ENCODE results near the gene CD1E. TPM values are rescaled to one million over a fixed set of nuclear protein-coding genes. Genes with fewer than 3 reads are reported as not detected.

Gene CD1E
- polyA plus RNA-seq: 0.34 TPM
- long read RNA-seq, donor 1: 0 reads
- long read RNA-seq, donor 2: 0 reads
- long read RNA-seq, donor 3: 0 reads
- long read RNA-seq, donor 4: 0 reads
- long read RNA-seq, donor 5: 0 reads
- long read RNA-seq, donor 6: 0 reads
- long read RNA-seq, donor 7: 0 reads
- long read RNA-seq, donor 8: 0 reads
- long read RNA-seq, donor 9, partial matches to known transcripts: 0 of 1 reads
- long read RNA-seq, donor 9, other reads (novel, unspliced or antisense): 0 of 1 reads
- long read RNA-seq, donor 10: 0 reads
- long read RNA-seq, donor 11: 0 reads

GRCh38 chr1:158353303-158354075 lies at the start of gene CD1E:
TSS of gene CD1E (plus strand) at chr1:158353894. CDS start at chr1:158353989, 95 bp downstream.
- no peaks in the 10 kb centered on the region for H3K36me3 ChIP-seq (ENCODE audit: control insufficient read depth, insufficient read depth, low read length)
- no peak for DNase-seq
- no peak within 1 kb of the TSS for H3K4me3 ChIP-seq (ENCODE audit: low read length)
- peaks cover 4% of the 10 kb centered on the region for H3K9me3 ChIP-seq (ENCODE audit: control insufficient read depth, low read depth, low read length)
- no peak within 1 kb of the TSS for H3K27ac ChIP-seq (ENCODE audit: low read length)
- H3K27me3 ChIP-seq (ENCODE audit: control insufficient read depth, insufficient read depth, low read length): no peaks in the 10 kb centered on the region
- no peaks in the 10 kb centered on the region for H3K4me1 ChIP-seq (ENCODE audit: control insufficient read depth, insufficient read depth, low read length)
- 29% methylated on average over 1 of the region's 6 CpGs for WGBS (ENCODE audit: insufficient coverage, low lambda C conversion rate)

- WGBS (ENCODE audit: insufficient coverage, low lambda C conversion rate): 100% methylated on average over 1 of the region's 1 CpG
- H3K9me3 ChIP-seq (ENCODE audit: control insufficient read depth, low read depth, low read length): no peaks in the 10 kb centered on the region
These were observed 43.1 kb upstream of the CD1E start for GRCh38 chr1:158310623-158311022.

GRCh38 chr1:158311066-158311465 lies 42.6 kb upstream of the CD1E start:
- Histone ChIP-seq H3K27me3 (ENCODE audit: control insufficient read depth, insufficient read depth, low read length) (no peaks in the 10 kb centered on the region), H3K36me3 (ENCODE audit: control insufficient read depth, insufficient read depth, low read length) (no peaks in the 10 kb centered on the region), H3K27ac (ENCODE audit: low read length) (no peak overlapping the region), H3K4me1 (ENCODE audit: control insufficient read depth, insufficient read depth, low read length) (no peaks in the 10 kb centered on the region), H3K4me3 (ENCODE audit: low read length) (no peak overlapping the region), H3K9me3 (ENCODE audit: control insufficient read depth, low read depth, low read length) (no peaks in the 10 kb centered on the region)
- WGBS (ENCODE audit: insufficient coverage, low lambda C conversion rate): 55% methylated on average over 2 of the region's 2 CpGs
- DNase-seq: no peak

More at GRCh38 chr1:158310623-158311022, 43.1 kb upstream of the CD1E start:
- Histone ChIP-seq H3K27ac (ENCODE audit: low read length) (no peak overlapping the region), H3K27me3 (ENCODE audit: control insufficient read depth, insufficient read depth, low read length) (no peaks in the 10 kb centered on the region), H3K36me3 (ENCODE audit: control insufficient read depth, insufficient read depth, low read length) (no peaks in the 10 kb centered on the region), H3K4me1 (ENCODE audit: control insufficient read depth, insufficient read depth, low read length) (no peaks in the 10 kb centered on the region), H3K4me3 (ENCODE audit: low read length) (no peak overlapping the region)
- DNase-seq: no peak

- Histone ChIP-seq H3K27ac (ENCODE audit: low read length) (no peak overlapping the region), H3K4me1 (ENCODE audit: control insufficient read depth, insufficient read depth, low read length) (no peaks in the 10 kb centered on the region), H3K4me3 (ENCODE audit: low read length) (no peak overlapping the region), H3K36me3 (ENCODE audit: control insufficient read depth, insufficient read depth, low read length) (no peaks in the 10 kb centered on the region), H3K27me3 (ENCODE audit: control insufficient read depth, insufficient read depth, low read length) (no peaks in the 10 kb centered on the region), H3K9me3 (ENCODE audit: control insufficient read depth, low read depth, low read length) (no peaks in the 10 kb centered on the region)
- no CpG with 5 or more reads among the region's 1 CpG for WGBS (ENCODE audit: insufficient coverage, low lambda C conversion rate)
- DNase-seq: no peak
These were observed 29.8 kb upstream of the CD1E start for GRCh38 chr1:158323866-158324265.

- Histone ChIP-seq H3K4me3 (ENCODE audit: low read length) (no peak overlapping the region), H3K36me3 (ENCODE audit: control insufficient read depth, insufficient read depth, low read length) (no peaks in the 10 kb centered on the region), H3K27me3 (ENCODE audit: control insufficient read depth, insufficient read depth, low read length) (no peaks in the 10 kb centered on the region), H3K9me3 (ENCODE audit: control insufficient read depth, low read depth, low read length) (no peaks in the 10 kb centered on the region), H3K27ac (ENCODE audit: low read length) (no peak overlapping the region), H3K4me1 (ENCODE audit: control insufficient read depth, insufficient read depth, low read length) (no peaks in the 10 kb centered on the region)
- WGBS (ENCODE audit: insufficient coverage, low lambda C conversion rate): 87% methylated on average over 2 of the region's 4 CpGs
- DNase-seq: no peak
These were observed 29.3 kb upstream of the CD1E start for GRCh38 chr1:158324395-158324794.

- H3K27me3 ChIP-seq (ENCODE audit: control insufficient read depth, insufficient read depth, low read length): no peaks in the 10 kb centered on the region
- no peak overlapping the region for H3K4me3 ChIP-seq (ENCODE audit: low read length)
- H3K4me1 ChIP-seq (ENCODE audit: control insufficient read depth, insufficient read depth, low read length): no peaks in the 10 kb centered on the region
- DNase-seq: no peak
- H3K27ac ChIP-seq (ENCODE audit: low read length): no peak overlapping the region
- H3K9me3 ChIP-seq (ENCODE audit: control insufficient read depth, low read depth, low read length): no peaks in the 10 kb centered on the region
- no peaks in the 10 kb centered on the region for H3K36me3 ChIP-seq (ENCODE audit: control insufficient read depth, insufficient read depth, low read length)
These were observed 26.2 kb upstream of the CD1E start for GRCh38 chr1:158327481-158327880.

GRCh38 chr1:158328426-158328825 lies 25.3 kb upstream of the CD1E start:
- H3K9me3 ChIP-seq (ENCODE audit: control insufficient read depth, low read depth, low read length): no peaks in the 10 kb centered on the region
- H3K36me3 ChIP-seq (ENCODE audit: control insufficient read depth, insufficient read depth, low read length): no peaks in the 10 kb centered on the region
- WGBS (ENCODE audit: insufficient coverage, low lambda C conversion rate): 86% methylated on average over 3 of the region's 3 CpGs
- H3K4me1 ChIP-seq (ENCODE audit: control insufficient read depth, insufficient read depth, low read length): no peaks in the 10 kb centered on the region
- no peak for DNase-seq
- H3K4me3 ChIP-seq (ENCODE audit: low read length): no peak overlapping the region
- no peaks in the 10 kb centered on the region for H3K27me3 ChIP-seq (ENCODE audit: control insufficient read depth, insufficient read depth, low read length)
- no peak overlapping the region for H3K27ac ChIP-seq (ENCODE audit: low read length)

- Histone ChIP-seq H3K4me3 (ENCODE audit: low read length) (no peak overlapping the region), H3K27ac (ENCODE audit: low read length) (no peak overlapping the region), H3K36me3 (ENCODE audit: control insufficient read depth, insufficient read depth, low read length) (no peaks in the 10 kb centered on the region), H3K4me1 (ENCODE audit: control insufficient read depth, insufficient read depth, low read length) (no peaks in the 10 kb centered on the region), H3K9me3 (ENCODE audit: control insufficient read depth, low read depth, low read length) (no peaks in the 10 kb centered on the region), H3K27me3 (ENCODE audit: control insufficient read depth, insufficient read depth, low read length) (no peaks in the 10 kb centered on the region)
- WGBS (ENCODE audit: insufficient coverage, low lambda C conversion rate): no CpG with 5 or more reads among the region's 7 CpGs
- no peak for DNase-seq
These were observed 24.4 kb upstream of the CD1E start for GRCh38 chr1:158329300-158329699.

- H3K9me3 ChIP-seq (ENCODE audit: control insufficient read depth, low read depth, low read length): no peaks in the 10 kb centered on the region
- H3K36me3 ChIP-seq (ENCODE audit: control insufficient read depth, insufficient read depth, low read length): no peaks in the 10 kb centered on the region
- H3K27ac ChIP-seq (ENCODE audit: low read length): no peak overlapping the region
- no peaks in the 10 kb centered on the region for H3K27me3 ChIP-seq (ENCODE audit: control insufficient read depth, insufficient read depth, low read length)
- no peak overlapping the region for H3K4me3 ChIP-seq (ENCODE audit: low read length)
- 100% methylated on average over 1 of the region's 3 CpGs for WGBS (ENCODE audit: insufficient coverage, low lambda C conversion rate)
- H3K4me1 ChIP-seq (ENCODE audit: control insufficient read depth, insufficient read depth, low read length): no peaks in the 10 kb centered on the region
- DNase-seq: no peak
These were observed 24.0 kb upstream of the CD1E start for GRCh38 chr1:158329733-158330132.

- DNase-seq: no peak
- no peaks in the 10 kb centered on the region for H3K9me3 ChIP-seq (ENCODE audit: control insufficient read depth, low read depth, low read length)
- no peaks in the 10 kb centered on the region for H3K36me3 ChIP-seq (ENCODE audit: control insufficient read depth, insufficient read depth, low read length)
- no peak overlapping the region for H3K27ac ChIP-seq (ENCODE audit: low read length)
- H3K4me1 ChIP-seq (ENCODE audit: control insufficient read depth, insufficient read depth, low read length): no peaks in the 10 kb centered on the region
- no peak overlapping the region for H3K4me3 ChIP-seq (ENCODE audit: low read length)
- H3K27me3 ChIP-seq (ENCODE audit: control insufficient read depth, insufficient read depth, low read length): no peaks in the 10 kb centered on the region
- WGBS (ENCODE audit: insufficient coverage, low lambda C conversion rate): 94% methylated on average over 4 of the region's 11 CpGs
These were observed 23.1 kb upstream of the CD1E start for GRCh38 chr1:158330391-158331105.
